COR-L47 (cell line): Measurements from ENCODE around the gene PMM1.
"Not testable (repeated sequence)": the region's sequence is repeated elsewhere in the genome, so short reads cannot be mapped to it uniquely, and the experiment has no call there.

ENCODE experiments used
- DNase-seq: peaks from one replicate; lab custom pipeline; 2025; lab: John Stamatoyannopoulos, UW

Gene PMM1

DNA sequence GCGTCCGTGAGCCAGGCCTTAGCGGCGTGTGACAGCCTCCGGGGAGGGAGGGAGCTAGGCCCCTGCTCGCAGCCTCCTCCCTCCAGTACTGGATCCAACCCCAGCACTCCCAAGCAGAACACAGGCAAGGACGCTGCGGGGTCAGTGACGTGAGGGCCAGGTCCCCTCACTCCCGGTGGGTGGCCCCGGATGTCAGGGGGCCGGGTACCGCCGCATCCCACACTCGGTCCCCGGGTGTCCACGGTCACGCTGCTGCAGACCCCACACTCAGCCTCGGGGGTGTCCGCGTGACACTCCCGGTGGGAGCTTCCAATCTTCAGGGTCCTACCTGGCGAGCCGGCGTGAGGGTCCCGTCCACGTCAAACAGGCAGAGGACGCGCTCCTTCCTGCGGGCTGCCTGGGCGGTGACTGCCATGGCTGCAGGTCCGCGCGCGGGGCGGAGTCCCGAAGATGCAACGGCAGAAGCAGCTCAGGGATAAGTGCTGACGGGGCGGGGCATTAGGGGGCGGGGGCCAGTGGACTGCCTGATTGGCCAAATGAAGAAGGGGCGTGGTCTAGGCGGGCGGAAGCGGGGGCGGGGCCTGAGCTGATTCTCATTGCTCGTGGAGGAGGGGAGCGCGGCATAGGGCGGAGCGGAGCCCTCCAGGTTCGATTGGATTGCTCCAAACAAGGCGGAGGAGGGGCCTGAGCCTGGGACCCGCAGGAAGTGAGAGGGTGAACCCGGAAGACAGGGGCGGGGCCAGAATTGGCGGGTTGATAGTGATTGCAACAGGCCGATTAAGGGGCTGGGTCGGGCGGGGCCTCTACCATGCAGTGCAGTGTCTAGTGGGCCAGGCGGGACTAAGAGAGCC lies at the start of gene PMM1:
Gene PMM1 (minus strand): TSS at position 450 of the 851 bp plus-strand sequence. CDS start 35 bp downstream, at position 415.
- DNase-seq: peak; percentile 100

DNA sequence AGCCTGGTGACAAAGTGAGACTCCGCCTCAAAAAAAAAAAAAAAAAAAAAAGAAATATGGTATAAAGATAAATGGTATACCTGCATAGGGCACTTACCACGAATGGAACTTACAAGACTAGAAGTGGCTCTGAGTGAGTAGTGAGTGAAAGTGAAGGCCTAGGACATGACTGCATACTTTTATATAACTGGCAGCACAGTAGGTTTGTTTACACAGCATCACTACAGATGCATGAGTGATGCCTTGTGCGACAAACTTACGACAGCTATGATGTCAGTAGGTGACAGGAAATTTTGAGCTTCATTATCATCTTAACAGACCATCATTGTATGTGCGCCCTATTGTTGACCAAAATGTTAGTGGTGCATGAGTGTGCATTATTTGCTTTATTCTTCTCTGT lies 49.1 kb upstream of the PMM1 start:
- DNase-seq: no peak

DNA sequence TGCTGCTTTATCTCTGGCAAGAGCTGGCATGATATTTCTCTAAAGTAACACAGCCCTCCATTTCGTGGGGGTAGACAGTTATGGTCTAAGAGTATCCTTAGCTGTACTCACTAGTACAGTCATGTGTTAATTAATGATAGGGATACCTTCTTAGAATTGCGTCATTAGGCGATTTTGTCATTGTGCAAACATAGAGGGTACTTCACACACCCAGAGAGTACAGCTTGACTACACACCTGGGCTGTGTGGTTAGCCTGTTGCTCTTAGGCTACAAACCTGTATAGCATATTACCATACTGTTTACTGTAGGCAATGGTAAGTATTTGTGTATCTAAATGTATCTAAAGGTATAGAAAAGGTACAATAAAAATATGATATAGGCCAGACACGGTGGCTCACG lies 48.5 kb upstream of the PMM1 start:
- no peak for DNase-seq

DNA sequence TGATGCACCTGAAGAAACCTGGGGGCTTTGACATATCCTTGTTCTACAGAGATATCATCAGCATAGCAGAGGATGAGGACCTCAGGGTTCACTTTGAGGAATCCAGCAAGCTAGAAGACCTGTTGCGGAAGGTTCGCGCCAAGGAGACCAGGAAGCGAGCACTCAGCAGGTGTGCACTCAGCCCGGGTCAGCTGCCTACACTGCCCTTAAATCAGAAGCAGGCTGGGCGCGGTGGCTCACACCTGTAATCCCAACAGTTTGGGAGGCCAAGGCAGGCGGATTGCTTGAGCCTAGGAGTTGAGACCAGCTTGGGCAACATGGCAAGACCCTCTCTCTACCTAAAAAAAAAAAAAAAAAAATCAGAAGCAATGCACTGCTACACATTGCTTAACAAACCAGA lies 48.0 kb upstream of the PMM1 start:
- DNase-seq: not testable (repeated sequence)

DNA sequence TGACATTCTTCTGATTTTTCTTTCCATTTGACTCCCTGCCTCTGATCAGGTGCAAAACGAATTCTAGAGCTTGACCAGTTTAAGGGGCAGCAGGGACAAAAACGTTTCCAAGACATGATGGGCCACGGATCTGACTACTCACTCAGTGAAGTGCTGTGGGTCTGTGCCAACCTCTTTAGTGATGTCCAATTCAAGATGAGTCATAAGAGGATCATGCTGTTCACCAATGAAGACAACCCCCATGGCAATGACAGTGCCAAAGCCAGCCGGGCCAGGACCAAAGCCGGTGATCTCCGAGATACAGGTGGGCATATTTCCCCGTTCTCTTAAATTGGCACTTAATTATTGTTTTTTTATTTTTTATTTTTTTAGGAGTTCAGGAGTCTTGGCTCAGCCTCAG lies 46.8 kb upstream of the PMM1 start:
- no peak for DNase-seq

DNA sequence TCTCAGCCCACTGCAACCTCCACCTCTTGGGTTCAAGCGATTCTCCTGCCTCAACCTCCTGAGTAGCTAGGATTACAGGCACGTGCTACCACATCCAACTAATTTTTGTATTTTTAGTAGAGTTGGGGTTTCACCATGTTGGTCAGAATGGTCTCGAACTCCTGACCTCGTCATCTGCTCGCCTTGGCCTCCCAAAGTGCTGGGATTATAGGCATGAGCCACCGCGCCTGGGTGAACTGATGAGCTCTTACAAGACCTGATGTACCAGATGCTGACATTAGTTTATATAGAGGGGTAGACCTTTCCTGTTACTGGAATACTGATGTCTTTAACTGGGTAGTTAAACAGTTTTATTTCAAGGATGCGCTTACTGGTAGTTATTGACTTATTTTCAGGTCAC lies 45.0 kb upstream of the PMM1 start:
- DNase-seq: not testable (repeated sequence)

DNA sequence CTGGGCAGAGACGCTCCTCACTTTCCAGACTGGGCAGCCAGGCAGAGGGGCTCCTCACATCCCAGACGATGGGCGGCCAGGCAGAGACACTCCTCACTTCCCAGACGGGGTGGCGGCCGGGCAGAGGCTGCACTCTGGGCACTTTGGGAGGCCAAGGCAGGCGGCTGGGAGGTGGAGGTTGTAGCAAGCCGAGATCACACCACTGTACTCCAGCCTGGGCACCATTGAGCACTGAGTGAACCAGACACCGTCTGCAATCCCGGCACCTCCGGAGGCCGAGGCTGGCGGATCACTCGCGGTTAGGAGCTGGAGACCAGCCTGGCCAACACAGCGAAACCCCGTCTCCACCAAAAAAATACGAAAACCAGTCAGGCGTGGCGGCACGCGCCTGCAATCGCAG lies 42.0 kb upstream of the PMM1 start:
- DNase-seq: not testable (repeated sequence)

DNA sequence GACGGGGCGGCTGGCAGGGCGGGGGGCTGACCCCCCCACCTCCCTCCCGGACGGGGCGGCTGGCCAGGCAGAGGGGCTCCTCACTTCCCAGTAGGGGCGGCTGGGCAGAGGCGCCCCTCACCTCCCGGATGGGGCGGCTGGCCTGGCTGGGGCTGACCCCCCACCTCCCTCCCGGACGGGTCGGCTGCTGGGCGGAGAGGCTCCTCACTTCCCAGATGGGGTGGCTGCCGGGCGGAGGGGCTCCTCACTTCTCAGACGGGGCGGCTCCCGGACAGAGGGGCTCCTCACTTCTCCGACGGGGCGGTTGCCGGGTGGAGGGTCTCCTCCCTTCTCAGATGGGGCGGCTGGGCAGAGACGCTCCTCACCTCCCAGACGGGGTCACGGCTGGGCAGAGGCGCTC lies 41.5 kb upstream of the PMM1 start:
- DNase-seq: not testable (repeated sequence)

DNA sequence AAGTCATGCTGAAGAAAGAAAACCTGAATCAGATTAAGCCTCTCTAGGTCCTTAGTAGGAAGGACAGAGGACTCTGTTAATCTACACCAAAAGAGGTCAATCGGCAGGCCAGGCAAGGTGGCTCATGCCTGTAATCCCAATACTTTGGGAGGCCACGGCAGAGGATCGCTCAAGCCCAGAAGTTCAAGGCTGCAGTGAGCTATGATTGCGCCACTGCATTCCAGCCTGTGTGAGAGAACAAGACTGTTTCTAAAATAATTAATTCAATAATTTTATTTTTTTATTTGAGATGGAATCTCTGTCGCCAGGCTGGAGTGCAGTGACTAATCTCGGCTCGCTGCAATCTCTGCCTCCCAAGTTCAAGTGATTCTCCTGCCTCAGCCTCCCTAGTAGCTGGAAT lies 35.9 kb upstream of the PMM1 start:
- no peak for DNase-seq

DNA sequence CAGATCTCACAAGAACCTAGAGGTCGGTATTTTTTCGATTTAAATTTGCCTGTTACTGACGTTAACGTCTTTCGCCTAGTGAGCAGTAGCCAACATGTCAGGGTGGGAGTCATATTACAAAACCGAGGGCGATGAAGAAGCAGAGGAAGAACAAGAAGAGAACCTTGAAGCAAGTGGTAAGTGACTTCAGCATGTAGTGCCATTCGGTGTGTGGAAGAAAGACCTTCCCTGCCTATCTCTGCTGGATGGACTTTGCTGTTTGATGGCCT lies 32.2 kb upstream of the PMM1 start:
- no peak for DNase-seq

DNA sequence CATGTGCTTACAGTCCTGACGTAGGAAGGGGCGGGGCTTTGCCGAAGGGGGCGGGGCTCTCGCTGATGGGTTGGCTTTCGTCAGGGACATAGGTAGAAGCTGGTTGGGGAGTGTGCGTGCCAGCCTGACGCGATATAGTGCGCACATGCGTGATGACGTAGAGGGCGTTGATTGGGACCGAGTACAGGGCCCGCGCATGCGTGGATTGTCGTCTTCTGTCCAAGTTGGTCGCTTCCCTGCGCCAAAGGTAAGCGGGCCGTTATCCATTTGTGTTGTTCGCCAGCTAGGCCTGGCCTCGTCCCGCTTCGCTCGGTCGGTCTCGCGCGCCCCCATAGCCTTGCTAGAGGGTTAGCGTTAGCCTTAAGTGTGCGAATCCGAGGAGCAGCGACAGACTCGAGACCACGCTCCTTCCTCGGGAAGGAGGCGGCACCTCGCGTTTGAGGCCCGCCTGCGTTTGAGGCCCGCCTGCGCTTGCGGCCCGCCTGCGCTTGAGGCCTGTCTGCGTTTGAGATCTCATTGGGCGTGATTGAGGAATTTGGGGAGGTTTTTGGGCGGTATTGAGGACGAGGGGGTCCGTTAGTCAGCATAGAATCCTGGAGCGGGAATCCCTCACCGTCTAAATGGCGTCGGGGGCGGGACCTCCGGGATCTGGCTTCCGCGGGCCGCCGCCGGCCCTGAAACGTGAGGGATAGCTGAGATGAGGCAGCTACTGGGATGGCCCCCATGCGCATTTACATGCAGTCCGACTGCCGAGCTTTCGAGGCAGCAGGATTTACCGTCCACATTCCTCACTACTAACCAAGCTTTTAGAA lies 31.7 kb upstream of the PMM1 start, which contains the start of gene XRCC6:
Gene XRCC6 (plus strand): TSS at position 197 of the 812 bp plus-strand sequence. CDS start 710 bp downstream, outside the sequence.
- peak; percentile 99 for DNase-seq

DNA sequence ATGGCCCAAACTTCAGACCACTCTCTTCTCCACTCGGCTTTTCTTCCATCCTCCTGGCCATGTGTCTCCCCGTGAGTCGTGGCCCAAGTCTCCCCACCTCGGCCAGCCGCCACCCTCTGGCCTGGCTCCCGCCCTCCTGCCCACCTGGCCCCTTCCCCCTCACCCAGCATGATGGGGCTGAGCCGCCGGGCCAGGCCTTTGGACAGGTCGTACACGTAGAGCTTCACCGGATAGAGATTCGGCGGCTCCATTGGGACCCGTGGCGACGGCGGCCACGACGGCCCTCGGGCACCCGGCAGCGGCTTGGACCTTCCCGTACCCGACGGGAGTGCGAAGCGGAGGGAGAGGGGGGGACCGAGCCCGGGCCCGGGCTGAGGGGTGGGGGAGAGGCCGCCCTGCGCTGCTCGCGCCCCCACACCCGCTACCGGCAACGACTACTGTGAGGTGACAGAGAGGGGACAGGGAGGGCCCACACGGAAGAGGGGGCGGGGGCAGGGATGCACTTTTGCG lies 31.0 kb upstream of the PMM1 start, which contains the start of gene DESI1:
Gene DESI1 (minus strand): TSS at position 455 of the 510 bp plus-strand sequence. CDS start 204 bp downstream, at position 251.
- DNase-seq: no peak

DNA sequence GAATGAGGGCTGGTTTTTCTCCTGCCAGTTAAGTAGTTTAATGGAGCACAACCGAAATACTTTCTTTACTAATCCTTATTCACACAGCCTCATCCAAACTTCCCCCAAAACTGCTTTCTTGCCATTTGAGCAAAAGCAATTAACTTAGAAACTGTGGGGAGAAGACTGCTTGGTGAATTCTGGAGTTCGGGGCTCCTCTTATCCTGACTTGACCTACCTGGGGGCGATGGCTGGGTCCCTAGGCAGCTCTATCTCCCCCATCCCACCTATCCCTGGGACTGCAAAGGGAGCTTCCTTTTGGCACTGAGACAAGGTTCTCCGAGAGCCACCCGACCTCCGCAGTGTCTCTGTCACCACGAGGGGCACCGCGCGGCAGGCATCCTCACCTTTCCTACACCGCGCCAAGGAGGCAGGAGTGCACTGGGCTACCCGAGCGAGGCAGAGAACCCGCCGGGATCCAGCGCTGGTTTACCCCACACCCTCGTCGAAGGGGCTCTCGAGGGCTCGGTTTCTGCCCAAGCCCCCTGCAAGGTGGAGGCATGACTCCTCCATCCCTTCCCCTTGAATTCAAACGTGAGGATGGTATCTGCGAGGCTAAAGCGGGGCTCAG lies 30.4 kb upstream of the PMM1 start:
- peak; percentile 50 for DNase-seq

DNA sequence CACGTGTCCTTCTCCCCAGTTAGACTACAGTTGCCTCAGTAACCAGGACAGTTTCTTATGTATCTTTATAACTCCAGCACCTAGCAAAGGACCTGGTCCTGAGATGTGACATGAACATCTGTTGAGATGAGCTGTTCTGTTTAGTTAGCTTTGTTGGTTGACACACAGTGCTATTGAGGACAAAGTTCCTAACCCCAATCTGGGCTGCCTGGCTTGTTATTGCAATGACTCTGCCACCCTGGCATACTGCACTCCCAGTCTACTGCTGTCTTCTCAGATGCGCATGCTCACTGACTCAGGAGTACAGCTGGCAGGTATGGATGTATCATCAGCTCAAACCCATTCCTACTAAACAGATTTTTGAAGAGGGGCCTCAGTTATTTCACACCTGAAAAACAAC lies 23.8 kb upstream of the PMM1 start:
- DNase-seq: no peak

DNA sequence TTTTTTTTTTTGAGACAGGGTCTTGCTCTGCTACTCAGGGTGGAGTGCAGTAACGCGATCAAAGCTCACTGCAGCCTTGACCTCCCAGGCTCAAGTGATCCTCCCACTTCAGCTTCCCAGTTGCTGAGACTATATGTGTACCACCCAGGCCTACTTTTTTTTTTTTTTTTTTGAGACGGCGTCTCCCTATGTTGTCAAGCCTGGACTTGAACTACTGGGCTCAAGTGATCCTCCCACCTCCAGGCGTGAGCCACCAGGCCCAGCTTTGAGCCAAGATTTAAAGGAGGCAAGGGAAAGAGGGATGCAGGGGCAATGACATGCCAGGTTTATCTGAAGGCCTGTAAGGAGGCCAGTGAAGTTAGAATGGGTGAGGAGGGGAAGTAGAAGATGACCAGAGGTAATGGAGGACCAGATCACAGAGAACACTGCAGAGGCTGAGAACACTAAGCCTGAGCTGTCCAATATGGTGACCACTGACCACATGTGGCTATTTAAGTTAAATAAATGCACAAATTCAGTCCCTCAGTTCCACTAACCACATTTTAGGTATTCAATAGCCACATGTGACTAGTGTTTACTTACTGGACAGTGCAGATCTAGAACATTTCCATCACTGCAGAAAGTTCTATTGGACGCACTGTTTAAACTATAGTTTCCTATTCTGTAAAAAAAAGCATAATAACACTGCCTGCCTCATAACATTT lies 23.1 kb upstream of the PMM1 start:
- no peak for DNase-seq

DNA sequence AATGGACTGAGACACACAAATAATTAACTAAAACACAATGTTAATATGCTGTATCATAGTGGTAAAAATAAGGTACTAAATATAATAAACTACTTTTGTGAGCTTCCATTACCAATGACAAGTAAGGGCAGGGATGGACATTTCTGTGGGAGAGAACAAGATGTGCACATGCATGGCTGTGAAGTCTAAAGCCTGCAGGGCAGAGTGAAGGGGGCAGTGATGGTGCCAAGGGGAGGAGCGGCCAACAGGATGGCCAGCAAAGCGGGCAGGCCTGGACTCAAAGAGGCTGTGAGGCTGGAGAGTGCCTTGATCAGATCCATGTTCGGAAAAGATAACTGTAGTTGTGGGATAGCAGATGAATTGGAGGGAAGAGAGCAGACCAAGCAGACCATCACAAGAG lies 18.7 kb upstream of the PMM1 start:
- no peak for DNase-seq

DNA sequence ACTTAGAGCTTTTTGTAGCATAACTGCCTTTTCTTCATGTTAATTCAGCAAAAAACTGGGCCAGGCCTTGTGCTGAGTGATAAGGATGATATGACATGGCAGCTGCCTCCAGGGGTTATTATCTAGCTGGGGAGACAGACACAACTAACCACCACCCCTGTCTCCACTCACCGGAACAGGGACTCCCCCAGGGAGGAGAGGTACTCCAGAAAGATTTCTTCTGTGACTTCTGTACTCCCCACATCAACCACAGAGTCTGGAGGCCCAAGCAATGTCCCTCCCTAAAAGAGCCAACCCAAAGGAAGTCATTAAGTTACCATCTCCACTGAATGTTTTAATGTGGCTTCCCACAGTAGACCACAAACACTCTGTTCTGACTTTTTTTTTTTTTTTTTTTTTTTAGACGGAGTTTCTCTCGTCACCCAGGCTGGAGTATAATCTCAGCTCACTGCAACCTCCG lies 14.3 kb upstream of the PMM1 start:
- no peak for DNase-seq

DNA sequence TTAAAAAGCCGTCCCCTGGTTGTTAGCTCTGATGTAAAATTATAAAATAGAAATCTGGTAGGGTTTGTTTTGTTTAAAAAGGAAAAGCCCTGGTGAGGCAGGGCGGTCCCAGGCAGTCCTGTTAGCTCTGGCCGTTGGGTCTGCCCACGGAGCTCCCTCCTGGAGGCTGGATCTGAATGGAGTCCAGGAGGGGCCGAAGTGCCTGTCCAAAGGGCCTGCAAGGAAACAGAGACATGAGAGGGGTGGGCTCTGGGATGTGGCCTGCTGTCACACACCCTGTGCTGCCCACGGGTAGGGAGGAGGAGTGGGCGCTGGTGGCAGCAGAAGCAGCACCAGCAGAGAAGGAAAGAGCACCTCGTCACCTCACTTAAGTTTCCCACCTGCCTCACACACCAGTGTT lies 11.3 kb upstream of the PMM1 start:
- no peak for DNase-seq

DNA sequence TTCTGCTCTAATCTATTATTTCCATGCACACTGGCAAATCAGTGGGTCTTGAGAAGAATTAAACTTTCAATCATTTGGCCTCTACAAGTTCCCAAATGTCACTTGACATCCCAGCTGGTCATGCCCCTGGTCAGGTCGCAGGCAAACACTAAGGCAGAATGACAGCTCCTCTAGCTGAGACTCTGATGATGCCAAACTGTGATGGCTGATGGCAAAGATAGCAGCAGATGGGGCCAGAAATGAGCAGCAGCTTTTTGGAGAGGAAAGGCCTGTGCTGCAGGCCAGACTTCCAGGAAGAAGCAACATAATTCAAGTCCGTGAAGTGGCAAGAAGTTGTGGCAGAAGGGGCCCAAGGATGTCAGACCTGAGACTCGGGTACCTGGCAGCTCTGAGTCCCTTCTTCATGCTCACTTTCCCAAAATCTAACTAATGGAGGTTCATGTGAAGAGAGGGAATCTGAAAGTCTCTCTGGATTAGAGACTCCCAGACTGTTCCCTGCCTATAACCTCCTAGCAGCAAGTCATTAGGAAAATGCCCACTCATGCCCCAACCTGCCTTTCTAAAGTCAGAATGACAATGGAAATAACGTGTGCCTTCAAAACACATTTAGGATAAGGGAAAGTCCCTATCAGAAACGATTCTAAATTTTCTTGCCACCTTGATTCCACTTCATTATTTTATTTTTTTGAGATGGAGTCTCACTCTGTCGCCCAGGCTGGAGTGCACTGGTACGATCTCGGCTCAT lies 9.4 kb upstream of the PMM1 start:
- no peak for DNase-seq

DNA sequence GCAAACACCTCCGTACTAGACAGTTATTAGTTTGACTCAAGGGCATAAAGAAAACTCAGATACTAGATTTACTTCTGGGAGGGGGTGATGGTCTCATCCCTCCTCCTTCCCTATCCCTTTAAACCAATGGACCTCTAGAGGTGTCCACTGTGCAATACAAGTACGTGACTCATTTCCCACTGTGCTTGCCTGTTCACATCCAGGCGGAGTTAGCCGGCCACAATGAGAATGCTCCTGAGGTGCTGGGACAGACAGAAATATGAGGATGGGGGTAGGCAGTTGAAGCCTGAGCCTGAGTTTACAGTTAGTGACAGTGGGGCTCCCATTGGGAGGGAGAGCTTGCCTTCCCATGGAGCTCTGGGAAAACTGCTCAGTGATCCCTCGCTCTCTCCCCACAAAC lies 8.4 kb upstream of the PMM1 start:
- no peak for DNase-seq

DNA sequence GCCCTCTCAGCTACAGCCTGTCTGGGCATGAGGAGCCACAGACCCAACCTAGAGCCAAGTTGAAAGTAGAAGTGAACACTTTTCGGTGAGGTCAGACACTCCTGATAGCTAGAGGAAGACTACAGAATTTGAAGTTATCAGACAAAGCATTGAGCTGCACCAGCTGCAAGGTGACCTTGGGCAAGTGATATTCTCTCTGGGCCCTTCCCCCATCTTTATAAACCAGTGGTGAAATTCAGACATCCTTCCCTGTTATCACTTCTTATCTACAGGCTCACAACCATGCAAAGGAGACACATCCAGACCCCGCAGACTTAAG lies 8.0 kb upstream of the PMM1 start:
- DNase-seq: no peak
